ENCODE measurements around the gene CRYBG1. TPM values are rescaled to one million over a fixed set of nuclear protein-coding genes. Genes with fewer than 3 reads are reported as not detected.

Gene CRYBG1, protein sequence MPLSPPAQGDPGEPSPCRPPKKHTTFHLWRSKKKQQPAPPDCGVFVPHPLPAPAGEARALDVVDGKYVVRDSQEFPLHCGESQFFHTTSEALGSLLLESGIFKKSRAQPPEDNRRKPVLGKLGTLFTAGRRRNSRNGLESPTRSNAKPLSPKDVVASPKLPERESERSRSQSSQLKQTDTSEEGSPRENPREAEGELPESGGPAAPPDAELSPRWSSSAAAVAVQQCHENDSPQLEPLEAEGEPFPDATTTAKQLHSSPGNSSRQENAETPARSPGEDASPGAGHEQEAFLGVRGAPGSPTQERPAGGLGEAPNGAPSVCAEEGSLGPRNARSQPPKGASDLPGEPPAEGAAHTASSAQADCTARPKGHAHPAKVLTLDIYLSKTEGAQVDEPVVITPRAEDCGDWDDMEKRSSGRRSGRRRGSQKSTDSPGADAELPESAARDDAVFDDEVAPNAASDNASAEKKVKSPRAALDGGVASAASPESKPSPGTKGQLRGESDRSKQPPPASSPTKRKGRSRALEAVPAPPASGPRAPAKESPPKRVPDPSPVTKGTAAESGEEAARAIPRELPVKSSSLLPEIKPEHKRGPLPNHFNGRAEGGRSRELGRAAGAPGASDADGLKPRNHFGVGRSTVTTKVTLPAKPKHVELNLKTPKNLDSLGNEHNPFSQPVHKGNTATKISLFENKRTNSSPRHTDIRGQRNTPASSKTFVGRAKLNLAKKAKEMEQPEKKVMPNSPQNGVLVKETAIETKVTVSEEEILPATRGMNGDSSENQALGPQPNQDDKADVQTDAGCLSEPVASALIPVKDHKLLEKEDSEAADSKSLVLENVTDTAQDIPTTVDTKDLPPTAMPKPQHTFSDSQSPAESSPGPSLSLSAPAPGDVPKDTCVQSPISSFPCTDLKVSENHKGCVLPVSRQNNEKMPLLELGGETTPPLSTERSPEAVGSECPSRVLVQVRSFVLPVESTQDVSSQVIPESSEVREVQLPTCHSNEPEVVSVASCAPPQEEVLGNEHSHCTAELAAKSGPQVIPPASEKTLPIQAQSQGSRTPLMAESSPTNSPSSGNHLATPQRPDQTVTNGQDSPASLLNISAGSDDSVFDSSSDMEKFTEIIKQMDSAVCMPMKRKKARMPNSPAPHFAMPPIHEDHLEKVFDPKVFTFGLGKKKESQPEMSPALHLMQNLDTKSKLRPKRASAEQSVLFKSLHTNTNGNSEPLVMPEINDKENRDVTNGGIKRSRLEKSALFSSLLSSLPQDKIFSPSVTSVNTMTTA (N-terminal part only)
- total RNA-seq: 3.7 TPM

DNA sequence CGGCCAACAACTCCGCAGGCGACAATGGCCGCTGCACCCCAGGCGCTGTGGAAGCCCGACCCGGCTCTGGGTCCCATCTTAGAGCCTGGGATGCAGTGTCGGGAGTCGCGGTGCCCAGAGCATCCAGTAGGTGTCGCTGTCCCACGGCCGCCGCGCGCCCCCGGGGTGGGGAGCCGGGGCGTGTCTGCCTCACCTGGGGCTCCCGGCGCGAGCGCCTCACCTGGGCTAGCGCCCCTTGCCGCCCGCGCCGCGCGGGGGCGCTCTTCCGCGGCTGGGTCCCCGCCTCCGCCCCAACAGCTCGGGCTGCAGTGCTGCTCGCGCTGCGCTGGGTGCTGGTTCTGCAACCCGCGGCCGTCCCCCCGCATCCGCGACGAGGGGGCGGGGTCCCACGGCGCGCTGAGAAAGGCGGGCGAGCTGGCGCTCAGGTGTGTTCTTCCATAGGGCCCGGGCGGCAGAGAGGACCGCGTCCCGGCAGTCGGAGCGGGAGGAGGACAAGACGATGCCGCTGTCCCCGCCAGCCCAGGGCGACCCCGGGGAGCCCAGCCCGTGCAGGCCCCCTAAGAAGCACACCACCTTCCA lies at the start of gene CRYBG1:
TSS of gene CRYBG1 (plus strand) at position 308 of the 579 bp plus-strand sequence. CDS start at position 500, 192 bp downstream.
- no peaks in the 10 kb centered on the region for H3K36me3 ChIP-seq (ENCODE audit: control insufficient read depth in 3 of 3, insufficient read depth in 3 of 3, low read length in 3 of 3)
- peaks cover 0 to 9% (median 6%) of the 10 kb centered on the region in 3 donors for H3K4me1 ChIP-seq (ENCODE audit: control insufficient read depth in 3 of 3, insufficient read depth in 3 of 3, low read length in 3 of 3)
- no peaks in the 10 kb centered on the region for H3K9me3 ChIP-seq (ENCODE audit: control insufficient read depth in 3 of 3, low read length in 3 of 3)
- peak within 1 kb of the TSS; percentile 43 to 64 (median 57) for H3K4me3 ChIP-seq (ENCODE audit: low read length in 3 of 3)
- no peak within 1 kb of the TSS for H3K27ac ChIP-seq (ENCODE audit: low read depth, low read length)
- H3K9ac ChIP-seq (ENCODE audit: low read depth in 1 of 3, low read length in 3 of 3): peak within 1 kb of the TSS in 1 of 3 donors; percentile 7
- peaks cover 27 to 39% (median 34%) of the 10 kb centered on the region in 3 donors for H3K27me3 ChIP-seq (ENCODE audit: control insufficient read depth in 3 of 3, insufficient read depth in 3 of 3, low read length in 3 of 3)

DNA sequence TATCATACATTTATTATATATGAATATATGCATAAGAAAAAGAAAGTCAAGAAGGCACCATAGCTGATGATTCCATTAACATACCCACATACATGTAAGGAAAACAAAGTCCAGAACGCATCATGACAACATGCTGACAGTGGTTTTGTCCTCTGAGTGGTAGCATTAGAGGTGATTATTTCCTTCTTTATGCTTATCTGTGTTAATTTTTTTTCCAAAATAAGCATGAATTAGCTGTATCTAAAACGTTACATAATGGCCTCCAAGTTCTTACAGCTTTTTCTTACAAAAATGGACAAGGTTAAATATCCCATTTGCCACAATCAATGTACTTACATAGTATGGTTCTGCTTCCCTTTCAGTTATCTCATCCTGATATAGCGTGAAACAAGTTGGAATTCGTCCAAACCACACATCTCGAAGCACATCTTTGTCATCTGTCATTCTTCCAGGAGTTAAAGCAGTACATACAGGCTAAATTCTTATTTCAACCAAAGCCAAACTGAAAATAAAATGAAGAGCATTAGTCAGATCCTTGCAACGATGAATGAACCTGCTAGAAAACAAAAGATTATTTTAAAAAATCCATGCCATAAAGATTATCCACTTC lies 44.6 kb upstream of the CRYBG1 start:
- Histone ChIP-seq H3K9me3 (ENCODE audit: control insufficient read depth in 3 of 3, low read length in 3 of 3) (no peaks in the 10 kb centered on the region), H3K4me3 (ENCODE audit: low read length in 3 of 3) (no peak overlapping the region), H3K27ac (ENCODE audit: low read depth, low read length) (no peak overlapping the region), H3K27me3 (ENCODE audit: control insufficient read depth in 3 of 3, insufficient read depth in 3 of 3, low read length in 3 of 3) (no peaks in the 10 kb centered on the region), H3K4me1 (ENCODE audit: control insufficient read depth in 3 of 3, insufficient read depth in 3 of 3, low read length in 3 of 3) (peaks cover 0 to 4% (median 2%) of the 10 kb centered on the region in 3 donors), H3K9ac (ENCODE audit: low read depth in 1 of 3, low read length in 3 of 3) (no peak overlapping the region), H3K36me3 (ENCODE audit: control insufficient read depth in 3 of 3, insufficient read depth in 3 of 3, low read length in 3 of 3) (peaks cover 3 to 12% (median 5%) of the 10 kb centered on the region in 3 donors)

DNA sequence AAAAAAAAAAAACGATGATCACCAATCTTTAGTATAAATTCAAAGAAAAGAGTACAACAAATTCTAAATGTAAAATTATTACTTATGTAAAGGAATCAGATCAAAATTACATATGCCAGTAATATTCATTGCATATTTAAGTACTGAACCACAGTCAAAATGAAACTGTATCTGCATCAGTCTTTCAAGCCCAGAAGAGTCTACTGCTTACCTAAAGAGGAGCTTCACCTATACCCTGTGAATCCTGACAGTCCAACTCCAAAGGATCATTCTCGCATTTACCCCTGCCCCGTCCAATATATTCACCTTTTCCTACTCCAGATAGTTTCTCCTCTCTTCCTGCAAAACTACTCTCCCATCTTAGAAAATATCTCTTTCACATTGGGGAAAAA lies 44.1 kb upstream of the CRYBG1 start:
- Histone ChIP-seq H3K27ac (ENCODE audit: low read depth, low read length) (no peak overlapping the region), H3K9ac (ENCODE audit: low read depth in 1 of 3, low read length in 3 of 3) (no peak overlapping the region), H3K4me1 (ENCODE audit: control insufficient read depth in 3 of 3, insufficient read depth in 3 of 3, low read length in 3 of 3) (peaks cover 0 to 4% (median 2%) of the 10 kb centered on the region in 3 donors), H3K4me3 (ENCODE audit: low read length in 3 of 3) (no peak overlapping the region), H3K27me3 (ENCODE audit: control insufficient read depth in 3 of 3, insufficient read depth in 3 of 3, low read length in 3 of 3) (no peaks in the 10 kb centered on the region), H3K9me3 (ENCODE audit: control insufficient read depth in 3 of 3, low read length in 3 of 3) (no peaks in the 10 kb centered on the region), H3K36me3 (ENCODE audit: control insufficient read depth in 3 of 3, insufficient read depth in 3 of 3, low read length in 3 of 3) (peaks cover 3 to 12% (median 5%) of the 10 kb centered on the region in 3 donors)

DNA sequence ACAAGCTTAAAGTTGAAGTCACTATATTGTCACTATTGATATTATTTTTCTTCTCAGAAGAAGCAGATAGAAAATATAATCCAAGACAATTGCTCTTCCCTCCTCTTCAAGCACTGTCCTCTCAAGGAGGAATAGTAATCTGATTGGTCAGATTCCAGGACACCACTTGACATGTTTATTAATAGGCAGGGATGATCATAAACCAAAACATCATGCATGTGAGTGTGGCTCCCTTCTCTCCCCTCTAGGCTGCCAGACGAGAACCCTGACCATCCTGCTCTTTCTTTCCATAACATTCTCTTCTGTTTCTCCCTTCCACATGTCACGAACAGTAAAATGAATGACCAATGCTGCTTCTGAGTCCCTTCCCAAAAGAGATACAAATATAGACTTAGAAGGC lies 42.5 kb upstream of the CRYBG1 start:
- H3K4me3 ChIP-seq (ENCODE audit: low read length in 3 of 3): no peak overlapping the region
- no peaks in the 10 kb centered on the region for H3K9me3 ChIP-seq (ENCODE audit: control insufficient read depth in 3 of 3, low read length in 3 of 3)
- H3K36me3 ChIP-seq (ENCODE audit: control insufficient read depth in 3 of 3, insufficient read depth in 3 of 3, low read length in 3 of 3): peaks cover 3 to 11% (median 5%) of the 10 kb centered on the region in 3 donors
- no peak overlapping the region for H3K9ac ChIP-seq (ENCODE audit: low read depth in 1 of 3, low read length in 3 of 3)
- H3K27ac ChIP-seq (ENCODE audit: low read depth, low read length): peak overlapping the region; percentile 67
- H3K27me3 ChIP-seq (ENCODE audit: control insufficient read depth in 3 of 3, insufficient read depth in 3 of 3, low read length in 3 of 3): no peaks in the 10 kb centered on the region
- peaks cover 0 to 4% (median 2%) of the 10 kb centered on the region in 3 donors for H3K4me1 ChIP-seq (ENCODE audit: control insufficient read depth in 3 of 3, insufficient read depth in 3 of 3, low read length in 3 of 3)

DNA sequence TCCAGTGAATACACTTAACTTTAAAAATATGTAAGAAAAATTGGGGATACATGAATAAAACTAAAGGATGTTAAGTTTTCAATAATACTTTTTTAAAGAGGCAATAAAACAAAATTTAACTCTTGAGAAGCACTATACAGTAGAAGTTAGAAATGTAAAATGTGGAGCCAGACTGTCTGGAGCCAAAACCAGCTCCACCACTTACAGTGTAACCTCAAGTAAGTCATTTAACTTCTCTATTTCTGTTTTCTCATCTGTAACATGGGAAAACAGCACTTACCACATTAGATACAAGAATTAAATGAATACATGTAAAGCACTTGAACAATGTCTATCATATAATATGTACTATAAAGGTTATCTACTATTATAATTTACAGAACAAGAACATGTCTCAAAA lies 41.7 kb upstream of the CRYBG1 start:
- Histone ChIP-seq H3K4me1 (ENCODE audit: control insufficient read depth in 3 of 3, insufficient read depth in 3 of 3, low read length in 3 of 3) (peaks cover 2 to 11% (median 5%) of the 10 kb centered on the region in 3 donors), H3K9me3 (ENCODE audit: control insufficient read depth in 3 of 3, low read length in 3 of 3) (no peaks in the 10 kb centered on the region), H3K4me3 (ENCODE audit: low read length in 3 of 3) (no peak overlapping the region), H3K36me3 (ENCODE audit: control insufficient read depth in 3 of 3, insufficient read depth in 3 of 3, low read length in 3 of 3) (peaks cover 3 to 8% (median 5%) of the 10 kb centered on the region in 3 donors), H3K27ac (ENCODE audit: low read depth, low read length) (peak overlapping the region; percentile 67), H3K27me3 (ENCODE audit: control insufficient read depth in 3 of 3, insufficient read depth in 3 of 3, low read length in 3 of 3) (no peaks in the 10 kb centered on the region), H3K9ac (ENCODE audit: low read depth in 1 of 3, low read length in 3 of 3) (no peak overlapping the region)

DNA sequence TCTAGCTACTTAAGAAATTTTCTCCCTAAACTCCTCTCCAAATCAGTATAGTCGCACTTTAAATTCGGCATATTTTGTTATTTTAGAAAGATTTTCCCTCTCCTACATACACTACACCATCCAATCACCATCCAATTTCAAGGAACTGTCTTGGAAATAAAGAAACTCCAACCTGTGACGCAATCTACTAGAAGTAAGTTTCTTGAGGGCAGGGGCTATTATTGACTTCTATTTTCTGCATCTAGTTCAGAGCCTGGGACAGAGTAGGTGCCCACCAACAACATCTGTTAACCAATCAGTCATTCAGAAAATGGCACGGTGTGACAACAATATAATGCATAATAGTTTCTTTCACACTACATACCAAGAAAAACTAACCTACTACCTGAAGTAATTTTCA lies 38.6 kb upstream of the CRYBG1 start:
- Histone ChIP-seq H3K9ac (ENCODE audit: low read depth in 1 of 3, low read length in 3 of 3) (no peak overlapping the region), H3K36me3 (ENCODE audit: control insufficient read depth in 3 of 3, insufficient read depth in 3 of 3, low read length in 3 of 3) (no peaks in the 10 kb centered on the region), H3K27ac (ENCODE audit: low read depth, low read length) (no peak overlapping the region), H3K9me3 (ENCODE audit: control insufficient read depth in 3 of 3, low read length in 3 of 3) (no peaks in the 10 kb centered on the region), H3K27me3 (ENCODE audit: control insufficient read depth in 3 of 3, insufficient read depth in 3 of 3, low read length in 3 of 3) (no peaks in the 10 kb centered on the region), H3K4me3 (ENCODE audit: low read length in 3 of 3) (no peak overlapping the region), H3K4me1 (ENCODE audit: control insufficient read depth in 3 of 3, insufficient read depth in 3 of 3, low read length in 3 of 3) (peaks cover 13 to 20% (median 15%) of the 10 kb centered on the region in 3 donors)

DNA sequence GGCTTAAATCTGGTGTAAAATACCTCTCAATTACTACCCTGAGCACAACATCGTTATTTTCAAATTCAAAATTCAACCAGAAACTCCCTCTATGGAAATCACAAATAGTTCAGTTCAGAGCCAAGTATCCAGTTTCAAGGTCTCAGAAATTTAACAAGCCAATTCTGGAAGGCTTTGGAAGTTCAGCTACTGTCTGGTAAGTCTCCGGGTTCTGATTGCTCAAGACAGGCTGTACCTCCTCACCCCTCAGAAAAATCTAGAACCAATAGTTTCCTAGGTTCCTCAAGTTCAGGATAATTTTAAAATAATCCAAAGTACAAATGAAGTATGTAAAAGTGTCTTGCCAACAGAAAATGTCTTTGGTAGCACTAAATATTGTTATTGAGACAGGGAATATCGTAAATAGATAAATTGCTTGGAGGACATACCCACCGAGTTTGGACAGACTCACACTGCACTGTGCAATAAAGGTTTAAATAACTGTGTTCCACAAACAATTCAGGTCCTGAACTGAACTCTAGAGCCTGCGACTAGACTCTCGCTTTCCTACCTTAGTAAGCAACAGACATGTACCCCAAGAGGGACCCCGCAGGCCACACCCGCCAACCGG lies 35.7 kb upstream of the CRYBG1 start:
- Histone ChIP-seq H3K36me3 (ENCODE audit: control insufficient read depth in 3 of 3, insufficient read depth in 3 of 3, low read length in 3 of 3) (no peaks in the 10 kb centered on the region), H3K27me3 (ENCODE audit: control insufficient read depth in 3 of 3, insufficient read depth in 3 of 3, low read length in 3 of 3) (peaks cover 0 to 2% (median 2%) of the 10 kb centered on the region in 3 donors), H3K4me1 (ENCODE audit: control insufficient read depth in 3 of 3, insufficient read depth in 3 of 3, low read length in 3 of 3) (peaks cover 13 to 15% (median 15%) of the 10 kb centered on the region in 3 donors), H3K27ac (ENCODE audit: low read depth, low read length) (peak overlapping the region; percentile 92), H3K4me3 (ENCODE audit: low read length in 3 of 3) (peak overlapping the region; percentile 94 to 99 (median 95)), H3K9me3 (ENCODE audit: control insufficient read depth in 3 of 3, low read length in 3 of 3) (no peaks in the 10 kb centered on the region), H3K9ac (ENCODE audit: low read depth in 1 of 3, low read length in 3 of 3) (peak overlapping the region; percentile 96 to 97 (median 97))

DNA sequence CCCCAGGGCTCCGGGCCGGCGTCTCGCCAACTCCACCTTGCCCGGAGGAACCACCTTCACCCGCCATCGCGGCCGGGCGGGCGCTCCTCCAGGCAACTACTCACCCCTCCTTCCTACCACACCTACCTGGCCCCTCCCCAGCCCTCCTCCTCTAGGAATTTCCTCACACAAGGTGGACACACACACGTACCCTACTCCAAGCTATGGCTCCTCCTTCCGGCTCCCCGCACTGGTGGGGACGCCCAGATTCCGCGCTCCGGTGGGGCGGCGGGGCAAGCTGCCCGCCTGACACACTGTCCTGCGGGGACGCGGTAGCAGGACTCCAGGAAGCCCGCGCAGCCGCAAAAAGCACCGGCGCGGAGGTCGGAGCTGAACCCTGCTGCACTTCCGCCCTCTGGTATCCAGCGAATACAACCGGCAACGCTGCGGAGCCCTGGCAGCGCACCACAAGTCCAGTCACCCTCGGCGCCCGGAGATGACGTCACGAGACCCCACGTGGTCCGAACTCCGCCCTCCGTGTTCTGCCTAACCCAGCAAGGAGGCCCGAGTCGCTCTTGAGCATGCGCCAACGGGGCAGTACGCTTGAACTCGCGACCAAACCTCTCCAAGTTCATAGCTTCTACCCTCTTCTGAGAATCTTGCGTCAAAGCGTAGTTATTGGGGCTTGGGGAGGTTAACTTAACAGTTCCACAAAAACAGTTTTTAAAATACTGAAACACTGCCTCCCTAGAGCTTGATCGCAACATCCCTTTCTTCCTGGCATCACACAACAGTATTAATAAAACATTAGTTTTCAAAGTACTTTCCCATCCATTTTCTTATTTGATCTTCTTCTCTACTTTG lies 35.0 kb upstream of the CRYBG1 start, which contains the start of gene ATG5:
TSS of gene ATG5 (minus strand) at position 425 of the 843 bp plus-strand sequence. CDS start 9,552 bp downstream, outside the sequence.
- Histone ChIP-seq H3K27ac (ENCODE audit: low read depth, low read length) (peak within 1 kb of the TSS; percentile 92), H3K4me3 (ENCODE audit: low read length in 3 of 3) (peak within 1 kb of the TSS; percentile 94 to 99 (median 95)), H3K36me3 (ENCODE audit: control insufficient read depth in 3 of 3, insufficient read depth in 3 of 3, low read length in 3 of 3) (no peaks in the 10 kb centered on the region), H3K27me3 (ENCODE audit: control insufficient read depth in 3 of 3, insufficient read depth in 3 of 3, low read length in 3 of 3) (peaks cover 0 to 3% (median 2%) of the 10 kb centered on the region in 3 donors), H3K4me1 (ENCODE audit: control insufficient read depth in 3 of 3, insufficient read depth in 3 of 3, low read length in 3 of 3) (peaks cover 13 to 15% (median 15%) of the 10 kb centered on the region in 3 donors), H3K9ac (ENCODE audit: low read depth in 1 of 3, low read length in 3 of 3) (peak within 1 kb of the TSS; percentile 96 to 97 (median 97)), H3K9me3 (ENCODE audit: control insufficient read depth in 3 of 3, low read length in 3 of 3) (no peaks in the 10 kb centered on the region)
